ENCODE results near the gene PIH1D2. TPM values are rescaled to one million over a fixed set of nuclear protein-coding genes. Genes with fewer than 3 reads are reported as not detected.

PIH1D2 gene
- total and polyA plus RNA-seq, 7 donors, result 0.49 to 3.0 (median 1.2) TPM

GRCh38 chr11:112025707-112026106 lies 48.1 kb downstream of the PIH1D2 start:
- TF ChIP-seq CTCF (IDR thresholded peaks at IDR 0.05), result no peak
- Histone ChIP-seq H3K27ac (peak overlapping the region; percentile 95), H3K36me3 (ENCODE audit: insufficient read depth in 1 of 2, low read depth in 1 of 2) (peaks cover under 1 to 36% of the 10 kb centered on the region in 2 donors), H3K4me1 (peaks cover 6% of the 10 kb centered on the region), H3K9me3 (no peaks in the 10 kb centered on the region), H3K4me3 (peak overlapping the region; percentile 94), H3K27me3 (ENCODE audit: insufficient read depth in 3 of 3, low read length in 2 of 3) (no peaks in the 10 kb centered on the region)
- WGBS, 3 donors, result 0% methylated on average over 8 of the region's 8 CpGs
- intact Hi-C loops (cut with DNase I), result loop anchor here in 1 of 2 donors (5.0 kb wide), 1 partner anchor 47 kb away; the partner anchor contains the start of genes NKAPD1 and PIH1D2
- DNase-seq (no peak), ATAC-seq (peak; percentile 13 to 33 (median 24))

- peak within 1 kb of the TSS; percentile 94 for H3K4me3 ChIP-seq
- no peaks in the 10 kb centered on the region for H3K27me3 ChIP-seq (ENCODE audit: insufficient read depth in 3 of 3, low read length in 2 of 3)
- peak; percentile 87 to 93 for DNase-seq
- intact Hi-C loops (cut with DNase I), result loop anchor here in 1 of 2 donors (5.0 kb wide), 1 partner anchor 47 kb away; the partner anchor contains the start of genes NKAPD1 and PIH1D2
- TF ChIP-seq CTCF (IDR thresholded peaks at IDR 0.05), result no peak
- H3K4me1 ChIP-seq, result peaks cover 3% of the 10 kb centered on the region
- WGBS, 3 donors, result 0 to 1% (median 0%) methylated on average over 71 of the region's 71 CpGs
- no peaks in the 10 kb centered on the region for H3K9me3 ChIP-seq
- H3K27ac ChIP-seq, result peak within 1 kb of the TSS; percentile 95
- peaks cover 0 to 35% of the 10 kb centered on the region in 2 donors for H3K36me3 ChIP-seq (ENCODE audit: insufficient read depth in 1 of 2, low read depth in 1 of 2)
- peak; percentile 92 to 95 (median 94) for ATAC-seq
Measured at GRCh38 chr11:112024773-112025678, 48.8 kb downstream of the PIH1D2 start, which contains the start of gene DLAT. Gene DLAT, plus strand, starts transcription at chr11:112025408. Its CDS starts 65 bp downstream, at chr11:112025473.

GRCh38 chr11:112024178-112024772 lies 49.5 kb downstream of the PIH1D2 start:
- Histone ChIP-seq H3K9me3 (no peaks in the 10 kb centered on the region), H3K4me1 (peaks cover 3% of the 10 kb centered on the region), H3K4me3 (peak overlapping the region; percentile 94), H3K36me3 (ENCODE audit: insufficient read depth in 1 of 2, low read depth in 1 of 2) (peaks cover 3 to 35% of the 10 kb centered on the region in 2 donors), H3K27me3 (ENCODE audit: insufficient read depth in 3 of 3, low read length in 2 of 3) (no peaks in the 10 kb centered on the region), H3K27ac (peak overlapping the region; percentile 95)
- intact Hi-C loops (cut with DNase I), result no loop called here
- no peak for DNase-seq
- WGBS, 3 donors, result 20 to 23% (median 23%) methylated on average over 10 of the region's 10 CpGs
- ATAC-seq, result peak in 1 of 4 donors; percentile 2
- TF ChIP-seq CTCF (IDR thresholded peaks at IDR 0.05), result no peak

GRCh38 chr11:112023104-112023503 lies 50.7 kb downstream of the PIH1D2 start:
- WGBS, 3 donors, result 87 to 91% (median 90%) methylated on average over 3 of the region's 3 CpGs
- Histone ChIP-seq H3K36me3 (ENCODE audit: insufficient read depth in 1 of 2, low read depth in 1 of 2) (peaks cover 6 to 30% of the 10 kb centered on the region in 2 donors), H3K27me3 (ENCODE audit: insufficient read depth in 3 of 3, low read length in 2 of 3) (no peaks in the 10 kb centered on the region), H3K4me1 (peaks cover 3% of the 10 kb centered on the region), H3K4me3 (no peak overlapping the region), H3K9me3 (no peaks in the 10 kb centered on the region), H3K27ac (no peak overlapping the region)
- no peak for ATAC-seq
- TF ChIP-seq CTCF (IDR thresholded peaks at IDR 0.05), result no peak
- intact Hi-C loops (cut with DNase I), result no loop called here
- DNase-seq, result no peak
